SU-DHL-6 (cell line): ENCODE results near the gene ARR3.
"Not testable (repeated sequence)": the region's sequence is repeated elsewhere in the genome, so short reads cannot be mapped to it uniquely, and the experiment has no call there.

Source experiments
- H2AFZ ChIP-seq: fragments of 200-600 bp; sonication (generic); 2 replicates; pipeline ENCODE4 v1.6.1; 2014; ENCODE audit warnings: low read depth, mild to moderate bottlenecking, moderate library complexity, mixed read lengths, antibody characterized with exemption, low read length; ENCODE audit not compliant: severe bottlenecking
- H3F3A ChIP-seq: fragments of 200-600 bp; shearing (Covaris generic); 2 replicates; pipeline ENCODE4 v1.6.0; 2016; ENCODE audit warnings: antibody characterized with exemption, mild to moderate bottlenecking; ENCODE audit not compliant: insufficient read depth
- H3K27ac ChIP-seq: fragments of 200-600 bp; sonication (generic); 2 replicates; pipeline ENCODE4 v1.5.1; 2016; ENCODE audit warnings: low read depth, mild to moderate bottlenecking, low read length, moderate library complexity, mixed read lengths
- H3K27me3 ChIP-seq: fragments of 200-600 bp; sonication (generic), shearing (Covaris generic); 2 replicates; pipeline ENCODE4 v1.6.0; 2014; ENCODE audit warnings: mild to moderate bottlenecking, low read length
- H3K36me3 ChIP-seq: fragments of 200-600 bp; sonication (generic); 2 replicates; pipeline ENCODE4 v1.6.1; 2014; ENCODE audit warnings: mild to moderate bottlenecking, low read length, mixed read lengths
- H3K4me2 ChIP-seq: fragments of 300-600, 200-600 bp; shearing (Covaris generic), sonication (generic); 2 replicates; pipeline ENCODE4 v1.6.0; 2014; ENCODE audit warnings: low read length, low read depth, mild to moderate bottlenecking; ENCODE audit not compliant: poor library complexity, severe bottlenecking
- H3K4me3 ChIP-seq: fragments of 200-600 bp; sonication (generic); 2 replicates; pipeline ENCODE4 v1.5.1; 2014; ENCODE audit warnings: antibody characterized with exemption, low read length, mild to moderate bottlenecking, mixed read lengths; ENCODE audit not compliant: insufficient read depth, poor library complexity, severe bottlenecking
- H3K79me2 ChIP-seq: fragments of 200-600 bp; sonication (generic); 2 replicates; pipeline ENCODE4 v1.6.1; 2014; ENCODE audit warnings: mild to moderate bottlenecking, low read length, moderate library complexity; ENCODE audit not compliant: insufficient read depth
- H3K9ac ChIP-seq: fragments of 200-600 bp; sonication (generic); 2 replicates; pipeline ENCODE4 v1.7.0; 2014; ENCODE audit warnings: mild to moderate bottlenecking, low read length
- H3K9me2 ChIP-seq: fragments of 200-600 bp; sonication (generic); replicated peaks from 2 replicates; pipeline ENCODE4 v1.6.1; 2014; ENCODE audit warnings: low read length; ENCODE audit not compliant: insufficient read depth
- H3K9me3 ChIP-seq: fragments of 200-600 bp; sonication (generic); 2 replicates; pipeline ENCODE4 v1.6.1; 2014; ENCODE audit warnings: low read length, mixed read lengths; ENCODE audit not compliant: insufficient read depth
- H4K20me1 ChIP-seq: fragments of 200-600 bp; sonication (generic); 2 replicates; pipeline ENCODE4 v1.6.1; 2014; ENCODE audit warnings: low read depth, mild to moderate bottlenecking, antibody characterized with exemption, low read length, moderate library complexity, mixed read lengths
- CTCF ChIP-seq: fragments of 200-600 bp; sonication (generic); IDR thresholded peaks from one replicate; pipeline ENCODE4 v1.5.1; 2017; ENCODE audit warnings: antibody characterized with exemption, mild to moderate bottlenecking, low read length, moderate library complexity; ENCODE audit not compliant: insufficient read depth, poor library complexity, severe bottlenecking
- EZH2phosphoT487 ChIP-seq: fragments of 200-600 bp; sonication (generic), shearing (Covaris generic); conservative IDR thresholded peaks from 2 replicates; pipeline ENCODE4 v1.6.1; 2018; ENCODE audit warnings: mild to moderate bottlenecking, antibody characterized with exemption, low read length, moderate library complexity, mixed read lengths

The ARR3 gene

GRCh38 chrX:70262952-70263567 lies 5.1 kb upstream of the ARR3 start:
- H4K20me1 ChIP-seq: no peaks in the 10 kb centered on the region
- no peak overlapping the region for H3K9ac ChIP-seq

GRCh38 chrX:70264784-70265183 lies 3.4 kb upstream of the ARR3 start:
- Histone ChIP-seq H3K27me3 (no peaks in the 10 kb centered on the region), H3K27ac (no peak overlapping the region), H2AFZ (no peak overlapping the region), H3K9ac (no peak overlapping the region), H3F3A (no peaks in the 10 kb centered on the region), H3K79me2 (no peaks in the 10 kb centered on the region), H3K9me2 (no peaks in the 10 kb centered on the region), H3K4me3 (no peak overlapping the region), H4K20me1 (no peaks in the 10 kb centered on the region), H3K36me3 (no peaks in the 10 kb centered on the region), H3K4me2 (no peak overlapping the region), H3K9me3 (no peaks in the 10 kb centered on the region)
- no peak for TF ChIP-seq CTCF
- no peak for TF ChIP-seq EZH2phosphoT487

More at GRCh38 chrX:70262952-70263567, 5.1 kb upstream of the ARR3 start:
- Histone ChIP-seq H3K9me2 (no peaks in the 10 kb centered on the region), H3K27me3 (no peaks in the 10 kb centered on the region), H3K9me3 (no peaks in the 10 kb centered on the region), H3K27ac (no peak overlapping the region), H2AFZ (no peak overlapping the region), H3F3A (no peaks in the 10 kb centered on the region), H3K79me2 (no peaks in the 10 kb centered on the region), H3K36me3 (no peaks in the 10 kb centered on the region), H3K4me2 (no peak overlapping the region), H3K4me3 (no peak overlapping the region)
- TF ChIP-seq CTCF (no peak), EZH2phosphoT487 (no peak)

GRCh38 chrX:70274029-70274428 lies 5.9 kb downstream of the ARR3 start:
- not testable (repeated sequence) for H3K79me2 ChIP-seq, H3K4me3 ChIP-seq, H4K20me1 ChIP-seq, H3K9ac ChIP-seq, H3K4me2 ChIP-seq, H3K9me3 ChIP-seq, H3K27me3 ChIP-seq, H2AFZ ChIP-seq, H3F3A ChIP-seq, H3K9me2 ChIP-seq, H3K36me3 ChIP-seq, H3K27ac ChIP-seq

GRCh38 chrX:70279081-70279480 lies 10.9 kb downstream of the ARR3 start:
- H3F3A ChIP-seq: no peaks in the 10 kb centered on the region
- H2AFZ ChIP-seq: no peak overlapping the region
- H3K36me3 ChIP-seq: no peaks in the 10 kb centered on the region
- H3K4me2 ChIP-seq: no peak overlapping the region
- no peaks in the 10 kb centered on the region for H3K79me2 ChIP-seq
- H3K4me3 ChIP-seq: no peak overlapping the region
- H4K20me1 ChIP-seq: no peaks in the 10 kb centered on the region
- H3K9ac ChIP-seq: no peak overlapping the region
- H3K27ac ChIP-seq: no peak overlapping the region
- TF ChIP-seq EZH2phosphoT487 (no peak), CTCF (no peak)
- no peaks in the 10 kb centered on the region for H3K27me3 ChIP-seq
- no peaks in the 10 kb centered on the region for H3K9me3 ChIP-seq
- no peaks in the 10 kb centered on the region for H3K9me2 ChIP-seq
